MCF 10A (cell line): ENCODE measurements around the gene DPH3. TPM values are rescaled to one million over a fixed set of nuclear protein-coding genes. Genes with fewer than 3 reads are reported as not detected.

Experiments used
- BruUV-seq: library from RNA; stranded (reverse); fragments of 400-500 nt; replicated peaks from 2 replicates; lab custom pipeline; 2021; lab: Mats Ljungman, UMichigan
- CTCF ChIA-PET: fragments of 300-600 bp; sonication (Branson Sonifier 250); formaldehyde crosslinking; extraction: SDS; loops from one replicate; lab custom pipeline; 2021; ENCODE audit warnings: antibody characterized with exemption, inconsistent platforms; lab: Yijun Ruan, JAX
- POLR2A ChIA-PET: fragments of 300-600, 350-650 bp; sonication (Branson Sonifier 250); formaldehyde crosslinking; extraction: SDS; loops from one replicate; lab custom pipeline; 2020; ENCODE audit warnings: antibody characterized with exemption, inconsistent platforms; lab: Yijun Ruan, JAX
- DNase-seq: peaks from one replicate; pipeline ENCODE4 v3.0.0-alpha.2; 2018; ENCODE audit not compliant: unreplicated experiment
- H3K27ac Mint-ChIP-seq: one replicate; pipeline ENCODE4 v1.8.0; 2022; ENCODE audit warnings: mild to moderate bottlenecking, low read depth, mixed read lengths; ENCODE audit not compliant: unreplicated experiment
- H3K27me3 Mint-ChIP-seq: one replicate; pipeline ENCODE4 v1.8.0; 2022; ENCODE audit warnings: mixed read lengths; ENCODE audit not compliant: insufficient read depth, unreplicated experiment
- H3K36me3 Mint-ChIP-seq: one replicate; pipeline ENCODE4 v1.8.0; 2022; ENCODE audit warnings: mild to moderate bottlenecking, moderate library complexity, mixed read lengths; ENCODE audit not compliant: insufficient read depth, unreplicated experiment
- H3K4me1 Mint-ChIP-seq: one replicate; pipeline ENCODE4 v1.8.0; 2022; ENCODE audit warnings: mixed read lengths; ENCODE audit not compliant: insufficient read depth, unreplicated experiment
- H3K4me3 Mint-ChIP-seq: one replicate; pipeline ENCODE4 v1.8.0; 2022; ENCODE audit warnings: mild to moderate bottlenecking, moderate library complexity, mixed read lengths; ENCODE audit not compliant: unreplicated experiment
- H3K9me3 Mint-ChIP-seq: one replicate; pipeline ENCODE4 v1.8.0; 2022; ENCODE audit warnings: mixed read lengths; ENCODE audit not compliant: unreplicated experiment
- CTCF ChIP-seq: fragments of 200-600 bp; IDR thresholded peaks from one replicate; pipeline ENCODE4 v1.8.0; 2022; ENCODE audit warnings: antibody characterized with exemption, mild to moderate bottlenecking; ENCODE audit not compliant: unreplicated experiment
- intact Hi-C: fragments of 100-400 bp; cut with micrococcal nuclease; formaldehyde crosslinking; loops from 2 replicates; pipeline ENCODE4 v1.14.1; 2022
- total RNA-seq: library from RNA; stranded (reverse); gene quantifications from 2 replicates; pipeline ENCODE4 v1.2.3, GENCODE V29; 2022

The DPH3 gene
- total RNA-seq, 1 experiment from 2014 or later = 30.5 TPM

GRCh38 chr3:16301507-16301906 lies 36.8 kb upstream of the DPH3 start:
- no peak overlapping the region for H3K4me3 Mint-ChIP-seq
- intact Hi-C loops = no loop called here
- H3K4me1 Mint-ChIP-seq = no peaks in the 10 kb centered on the region
- no peaks in the 10 kb centered on the region for H3K9me3 Mint-ChIP-seq
- H3K27ac Mint-ChIP-seq = no peak overlapping the region
- no peaks in the 10 kb centered on the region for H3K27me3 Mint-ChIP-seq
- H3K36me3 Mint-ChIP-seq = peaks cover 45% of the 10 kb centered on the region
- no peak for TF ChIP-seq CTCF
- ChIA-PET CTCF (interaction anchor here (0.5 to 1.8 kb wide), 3 partner anchors 11 to 865 kb away, joined by 3 to 12 read pairs (median 5); no protein-coding TSS in a partner anchor), POLR2A (interaction anchor here (0.6 kb wide), 1 partner anchor 78 kb away, joined by 3 read pairs; no protein-coding TSS in a partner anchor)
- no TSS peak for BruUV-seq
- DNase-seq = no peak

- no peaks in the 10 kb centered on the region for H3K9me3 Mint-ChIP-seq
- CTCF ChIA-PET = interaction anchor here (0.5 to 1.8 kb wide), 3 partner anchors 10 to 866 kb away, joined by 3 to 12 read pairs (median 5); no protein-coding TSS in a partner anchor
- POLR2A ChIA-PET = interaction anchor here (0.6 to 0.9 kb wide), 2 partner anchors 11 to 488 kb away, joined by 3 to 4 read pairs; no protein-coding TSS in a partner anchor
- no peak overlapping the region for H3K27ac Mint-ChIP-seq
- intact Hi-C loops = no loop called here
- DNase-seq = no peak
- no peaks in the 10 kb centered on the region for H3K27me3 Mint-ChIP-seq
- H3K4me1 Mint-ChIP-seq = no peaks in the 10 kb centered on the region
- no peak overlapping the region for H3K4me3 Mint-ChIP-seq
- no TSS peak for BruUV-seq
- TF ChIP-seq CTCF = no peak
- H3K36me3 Mint-ChIP-seq = peaks cover 51% of the 10 kb centered on the region
These were observed 36.2 kb upstream of the DPH3 start for GRCh38 chr3:16300881-16301359.

GRCh38 chr3:16300307-16300706 lies 35.6 kb upstream of the DPH3 start:
- ChIA-PET CTCF (interaction anchor here (1.7 to 1.8 kb wide), 2 partner anchors 10 to 20 kb away, joined by 5 to 12 read pairs; no protein-coding TSS in a partner anchor), POLR2A (interaction anchor here (0.6 to 0.9 kb wide), 2 partner anchors 10 to 489 kb away, joined by 3 to 4 read pairs; no protein-coding TSS in a partner anchor)
- H3K9me3 Mint-ChIP-seq = no peaks in the 10 kb centered on the region
- H3K4me1 Mint-ChIP-seq = no peaks in the 10 kb centered on the region
- DNase-seq = no peak
- peaks cover 57% of the 10 kb centered on the region for H3K36me3 Mint-ChIP-seq
- intact Hi-C loops = no loop called here
- TF ChIP-seq CTCF = no peak
- H3K4me3 Mint-ChIP-seq = no peak overlapping the region
- no peak overlapping the region for H3K27ac Mint-ChIP-seq
- H3K27me3 Mint-ChIP-seq = no peaks in the 10 kb centered on the region
- no TSS peak for BruUV-seq

GRCh38 chr3:16299746-16300145 lies 35.0 kb upstream of the DPH3 start:
- Mint-ChIP-seq H3K36me3 (peaks cover 60% of the 10 kb centered on the region), H3K4me3 (no peak overlapping the region), H3K27me3 (no peaks in the 10 kb centered on the region), H3K9me3 (no peaks in the 10 kb centered on the region), H3K4me1 (no peaks in the 10 kb centered on the region), H3K27ac (no peak overlapping the region)
- no TSS peak for BruUV-seq
- intact Hi-C loops = no loop called here
- TF ChIP-seq CTCF = no peak
- POLR2A ChIA-PET = interaction anchor here (0.9 kb wide), 1 partner anchor 10 kb away, joined by 4 read pairs; no protein-coding TSS in a partner anchor
- CTCF ChIA-PET = no interaction called here
- DNase-seq = no peak
